Tibial nerve (tissue), 4 donors: ENCODE results near the gene CTPS2. TPM values are rescaled to one million over a fixed set of nuclear protein-coding genes. Genes with fewer than 3 reads are reported as not detected.
"Not testable (repeated sequence)": the region's sequence is repeated elsewhere in the genome, so short reads cannot be mapped to it uniquely, and the experiment has no call there.

Experiments
- DNase-seq, 2 donors: peaks; one replicate each; pipeline ENCODE4 v3.0.0-alpha.2; 2019; ENCODE audit warnings: low spot score in 2 of 2
- H3K27ac ChIP-seq, 4 donors: fragments of 200-600 bp; sonication (generic) in 3 of 4; one replicate each; pipeline ENCODE4 v1.5.1; 2017 to 2019; ENCODE audit warnings: mild to moderate bottlenecking in 1 of 4
- H3K27me3 ChIP-seq, 2 donors: fragments of 200-600 bp; sonication (generic) in 1 of 2; one replicate each; pipeline versions ENCODE4 v1.5.1 to v1.6.0; 2017 to 2019
- H3K36me3 ChIP-seq, 3 donors: fragments of 200-600 bp; sonication (generic); one replicate each; pipeline ENCODE4 v1.5.1; 2018 to 2019
- H3K4me1 ChIP-seq, 4 donors: fragments of 200-600 bp; sonication (generic) in 3 of 4; one replicate each; pipeline ENCODE4 v1.5.1; 2017 to 2019
- H3K4me3 ChIP-seq, 4 donors: fragments of 200-600 bp; sonication (generic) in 3 of 4; one replicate each; pipeline ENCODE4 v1.5.1; 2017 to 2019; ENCODE audit warnings: mild to moderate bottlenecking in 1 of 4, moderate library complexity in 1 of 4
- H3K9me3 ChIP-seq, 4 donors: fragments of 200-600 bp; sonication (generic) in 3 of 4; one replicate each; pipeline ENCODE4 v1.5.1; 2017 to 2019
- CTCF ChIP-seq, 5 experiments: fragments of 200-600 bp in 3 of 5; fragments of 450-650 bp in 2 of 5; sonication (generic) in 3 of 5; IDR thresholded peaks; one replicate each; pipeline ENCODE4 v1.5.1; 2016 to 2019; ENCODE audit warnings: antibody characterized with exemption in 5 of 5, mild to moderate bottlenecking in 3 of 5, moderate library complexity in 2 of 5
- EP300 ChIP-seq, 2 donors: sonication (generic); formaldehyde crosslinking; IDR thresholded peaks; one replicate each; pipeline ENCODE4 v1.6.1; 2017; ENCODE audit warnings: antibody characterized with exemption in 2 of 2, mild to moderate bottlenecking in 1 of 2
- POLR2A ChIP-seq, 2 donors: fragments of 450-650 bp; IDR thresholded peaks; one replicate each; pipeline ENCODE4 v1.6.1; 2017; ENCODE audit warnings: antibody characterized with exemption in 2 of 2, mild to moderate bottlenecking in 2 of 2, moderate library complexity in 2 of 2
- WGBS, 2 donors: methylation state at CpG; one replicate each; pipeline ENCODE4 v1.1.5; 2018; 5-methylcytosine and 5-hydroxymethylcytosine counted together
- total RNA-seq, 4 donors: library from RNA; depleted of rRNA; stranded (reverse); fragments of >200 nt; gene quantifications; one replicate each; pipeline ENCODE4 v1.1.0, GENCODE V29; 2016

CTPS2 gene
- total RNA-seq, 4 donors from 2014 or later: 15.9 to 27.5 (median 18.7) TPM

DNA sequence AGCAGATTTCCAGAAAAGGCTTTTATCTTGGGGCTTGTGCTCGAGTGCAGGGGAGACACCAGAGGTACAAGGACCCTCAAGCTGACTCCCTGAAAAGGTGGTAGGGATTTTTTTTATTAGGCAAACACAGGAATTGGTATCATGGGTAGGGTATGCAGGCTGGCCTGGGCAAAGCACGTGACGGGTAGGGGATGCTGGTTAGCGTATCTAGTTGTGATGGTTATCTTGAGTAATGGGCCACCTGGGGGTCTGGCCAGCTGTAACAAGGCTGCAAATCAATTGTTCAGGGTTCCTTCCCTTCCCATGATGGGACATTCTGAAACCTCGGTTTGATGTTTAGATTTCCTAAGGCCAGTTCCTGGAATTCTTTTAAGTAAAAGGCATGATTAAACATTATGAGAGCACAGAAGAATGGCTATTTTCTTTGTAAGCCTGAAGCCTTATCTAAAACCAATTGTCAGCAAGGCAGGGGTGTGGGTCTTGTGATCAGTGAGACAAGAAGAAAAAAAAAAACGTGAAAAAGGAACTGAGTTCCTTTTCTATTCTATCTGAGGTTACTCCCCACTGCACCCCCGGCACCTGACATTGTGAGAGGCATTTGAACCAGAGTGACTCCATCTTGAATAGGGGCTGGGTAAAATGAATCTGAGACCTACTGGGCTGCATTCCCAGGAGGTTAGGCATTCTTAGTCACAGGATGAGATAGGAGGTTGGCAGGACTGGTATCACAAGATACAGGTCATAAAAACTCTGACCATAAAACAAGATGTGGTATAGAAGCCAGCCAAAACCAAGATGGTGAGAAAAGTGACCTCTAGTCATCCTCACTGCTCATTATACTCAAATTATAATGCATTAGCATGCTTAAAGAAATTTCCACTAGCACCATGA is 126.7 kb downstream of the CTPS2 start:
- Histone ChIP-seq H3K27me3 (no peaks in the 10 kb centered on the region), H3K27ac (no peak overlapping the region), H3K4me3 (no peak overlapping the region), H3K4me1 (peaks cover 0 to 6% (median 0%) of the 10 kb centered on the region in 4 donors), H3K36me3 (no peaks in the 10 kb centered on the region), H3K9me3 (peaks cover 0 to 4% (median 0%) of the 10 kb centered on the region in 4 donors)
- 50 to 67% methylated on average over 4 to 7 of the region's 7 CpGs for WGBS, 2 donors
- no peak for TF ChIP-seq CTCF (IDR thresholded peaks at IDR 0.05)
- TF ChIP-seq POLR2A (IDR thresholded peaks at IDR 0.05): no peak
- TF ChIP-seq EP300 (IDR thresholded peaks at IDR 0.05): no peak
- DNase-seq: no peak

DNA sequence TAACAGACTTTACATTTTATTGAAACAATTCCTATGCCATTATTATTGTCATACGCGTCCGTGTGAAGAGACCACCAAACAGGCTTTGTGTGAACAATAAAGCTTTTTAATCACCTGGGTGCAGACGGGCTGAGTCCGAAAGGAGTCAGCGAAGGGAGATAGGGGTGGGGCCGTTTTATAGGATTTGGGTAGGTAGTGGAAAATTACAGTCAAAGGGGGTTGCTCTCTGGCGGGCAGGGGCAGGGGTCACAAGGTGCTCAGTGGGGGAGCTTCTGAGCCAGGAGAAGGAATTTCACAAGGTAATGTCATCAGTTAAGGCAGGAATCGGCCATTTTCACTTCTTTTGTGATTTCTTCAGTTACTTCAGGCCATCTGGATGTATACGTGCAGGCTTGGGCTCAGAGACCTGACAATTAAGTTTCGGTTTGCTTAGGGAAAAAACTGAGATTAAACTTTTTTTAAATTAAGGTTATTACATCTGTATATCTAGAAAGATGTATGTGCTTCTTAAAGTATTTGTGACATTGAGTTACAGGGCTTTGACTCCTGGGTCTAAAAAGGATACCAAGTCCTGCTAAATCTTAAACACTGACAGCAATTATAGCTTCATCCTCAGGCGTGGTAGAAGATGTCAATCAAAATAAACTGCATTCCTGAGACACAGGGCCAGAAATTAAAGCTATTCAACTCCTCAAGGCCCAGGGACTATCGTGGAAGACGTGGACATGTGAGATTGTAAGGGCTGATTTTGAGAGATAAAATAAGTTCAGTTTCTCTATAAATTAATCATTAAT is 132.3 kb downstream of the CTPS2 start:
- H3K4me3 ChIP-seq, H3K27ac ChIP-seq, H3K36me3 ChIP-seq, H3K9me3 ChIP-seq, H3K27me3 ChIP-seq, DNase-seq, H3K4me1 ChIP-seq: not testable (repeated sequence)
- 27 to 43% methylated on average over 14 of the region's 14 CpGs for WGBS, 2 donors

GRCh38 chrX:16579517-16579916 is 133.0 kb downstream of the CTPS2 start:
- TF ChIP-seq CTCF (IDR thresholded peaks at IDR 0.05): no peak
- no peak for DNase-seq
- H3K36me3 ChIP-seq: no peaks in the 10 kb centered on the region
- no peak overlapping the region for H3K27ac ChIP-seq
- peaks cover 0 to 4% (median 0%) of the 10 kb centered on the region in 4 donors for H3K9me3 ChIP-seq
- no peaks in the 10 kb centered on the region for H3K4me1 ChIP-seq
- no peak overlapping the region for H3K4me3 ChIP-seq
- peaks cover 0 to 7% of the 10 kb centered on the region in 2 donors for H3K27me3 ChIP-seq
- 22 to 34% methylated on average over 3 of the region's 3 CpGs for WGBS, 2 donors

- H3K9me3 ChIP-seq: peaks cover 0 to 4% (median 0%) of the 10 kb centered on the region in 4 donors
- 34 to 46% methylated on average over 2 of the region's 2 CpGs for WGBS, 2 donors
Measured at GRCh38 chrX:16578218-16578617, 134.3 kb downstream of the CTPS2 start.

More at GRCh38 chrX:16578218-16578617, 134.3 kb downstream of the CTPS2 start:
- H3K27me3 ChIP-seq: peaks cover 0 to 7% of the 10 kb centered on the region in 2 donors
- DNase-seq: no peak
- no peaks in the 10 kb centered on the region for H3K4me1 ChIP-seq
- no peak overlapping the region for H3K27ac ChIP-seq
- H3K36me3 ChIP-seq: no peaks in the 10 kb centered on the region
- no peak for TF ChIP-seq EP300 (IDR thresholded peaks at IDR 0.05)
- no peak for TF ChIP-seq POLR2A (IDR thresholded peaks at IDR 0.05)
- TF ChIP-seq CTCF (IDR thresholded peaks at IDR 0.05): no peak
- H3K4me3 ChIP-seq: no peak overlapping the region
